ENCODE data around the gene HHAT.

The HHAT gene

GRCh38 chr1:210328746-210329503 is at the start of gene HHAT:
Gene HHAT, plus strand, starts transcription at chr1:210328902. Its CDS starts 20,074 bp downstream, at chr1:210348976.
- DNase-seq (ENCODE audit: low read depth, low spot score) = no peak

- DNase-seq (ENCODE audit: low read depth, low spot score) = no peak
These were observed 48.5 kb upstream of the HHAT start for GRCh38 chr1:210280221-210280620.

- no peak for DNase-seq (ENCODE audit: low read depth, low spot score)
These were observed 40.6 kb upstream of the HHAT start for GRCh38 chr1:210288116-210288515.

GRCh38 chr1:210289248-210289647 is 39.5 kb upstream of the HHAT start:
- no peak for DNase-seq (ENCODE audit: low read depth, low spot score)

GRCh38 chr1:210291081-210291764 is 37.5 kb upstream of the HHAT start:
- DNase-seq (ENCODE audit: low read depth, low spot score) = no peak

- DNase-seq (ENCODE audit: low read depth, low spot score) = no peak
These were observed 36.9 kb upstream of the HHAT start for GRCh38 chr1:210291786-210292230.

GRCh38 chr1:210292231-210292871 is 36.4 kb upstream of the HHAT start:
- DNase-seq (ENCODE audit: low read depth, low spot score) = no peak

- no peak for DNase-seq (ENCODE audit: low read depth, low spot score)
These were observed 35.5 kb upstream of the HHAT start for GRCh38 chr1:210293171-210293607.

GRCh38 chr1:210294999-210295745 is 33.5 kb upstream of the HHAT start:
- DNase-seq (ENCODE audit: low read depth, low spot score) = no peak

GRCh38 chr1:210296682-210297081 is 32.0 kb upstream of the HHAT start:
- DNase-seq (ENCODE audit: low read depth, low spot score) = no peak

GRCh38 chr1:210298296-210298695 is 30.4 kb upstream of the HHAT start:
- no peak for DNase-seq (ENCODE audit: low read depth, low spot score)

GRCh38 chr1:210298936-210299335 is 29.8 kb upstream of the HHAT start:
- DNase-seq (ENCODE audit: low read depth, low spot score) = no peak

- DNase-seq (ENCODE audit: low read depth, low spot score) = no peak
These were observed 29.2 kb upstream of the HHAT start for GRCh38 chr1:210299501-210299900.

GRCh38 chr1:210300923-210301614 is 27.6 kb upstream of the HHAT start:
- DNase-seq (ENCODE audit: low read depth, low spot score) = no peak

GRCh38 chr1:210301615-210302000 is 27.1 kb upstream of the HHAT start:
- no peak for DNase-seq (ENCODE audit: low read depth, low spot score)

GRCh38 chr1:210302501-210302900 is 26.2 kb upstream of the HHAT start:
- no peak for DNase-seq (ENCODE audit: low read depth, low spot score)

GRCh38 chr1:210303391-210303790 is 25.3 kb upstream of the HHAT start:
- no peak for DNase-seq (ENCODE audit: low read depth, low spot score)

- no peak for DNase-seq (ENCODE audit: low read depth, low spot score)
These were observed 18.0 kb upstream of the HHAT start for GRCh38 chr1:210310562-210311153.

GRCh38 chr1:210311726-210312493 is 16.8 kb upstream of the HHAT start:
- no peak for DNase-seq (ENCODE audit: low read depth, low spot score)

GRCh38 chr1:210313046-210313595 is 15.6 kb upstream of the HHAT start:
- DNase-seq (ENCODE audit: low read depth, low spot score) = no peak
